ENCODE data around the gene TUBA4B. TPM values are rescaled to one million over a fixed set of nuclear protein-coding genes. Genes with fewer than 3 reads are reported as not detected.
"Not testable (repeated sequence)": the region's sequence is repeated elsewhere in the genome, so short reads cannot be mapped to it uniquely, and the experiment has no call there.

TUBA4B gene
- total RNA-seq, 1 donor from 2014 or later = not detected

DNA sequence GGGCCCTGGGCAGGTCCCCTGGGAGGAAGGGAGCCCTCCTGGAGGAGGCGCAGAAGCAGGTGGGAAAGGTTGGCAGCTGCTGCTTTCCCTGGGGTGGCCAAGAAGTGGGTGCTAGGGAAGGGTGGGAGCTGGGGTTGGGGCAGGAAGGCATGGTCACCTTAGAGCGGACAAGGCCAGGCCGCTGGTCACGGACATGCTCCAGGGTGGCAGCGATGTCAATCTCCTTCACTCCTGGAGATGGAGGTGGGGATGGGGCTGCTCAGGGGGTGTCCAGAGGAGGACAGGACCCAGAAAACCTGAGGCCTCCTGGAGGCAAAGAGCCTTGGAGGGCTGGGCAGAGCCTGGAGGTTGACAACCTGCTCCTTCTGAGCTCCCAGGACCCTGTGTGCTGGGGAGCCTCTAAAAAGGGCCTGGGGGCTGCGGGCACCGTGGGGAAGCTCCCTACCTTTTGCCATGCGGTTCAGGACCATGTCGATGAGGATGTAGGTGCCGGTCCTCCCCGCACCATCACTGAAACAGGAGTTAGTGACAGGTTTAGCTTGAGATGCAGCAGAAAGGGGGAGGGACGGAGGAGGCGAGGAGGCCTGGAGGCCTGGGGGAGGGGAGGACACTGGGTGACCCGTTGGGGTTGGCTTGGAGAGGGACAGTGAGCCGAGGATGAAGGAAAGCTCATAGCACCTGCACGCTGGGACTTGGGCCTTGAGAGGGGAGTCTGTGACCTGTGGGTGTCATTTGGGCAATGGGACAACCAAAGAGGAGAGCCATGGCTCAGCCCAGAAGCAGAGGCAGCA is 37.5 kb downstream of the TUBA4B start:
- no peak for DNase-seq (ENCODE audit: low read depth in 2 of 2)

DNA sequence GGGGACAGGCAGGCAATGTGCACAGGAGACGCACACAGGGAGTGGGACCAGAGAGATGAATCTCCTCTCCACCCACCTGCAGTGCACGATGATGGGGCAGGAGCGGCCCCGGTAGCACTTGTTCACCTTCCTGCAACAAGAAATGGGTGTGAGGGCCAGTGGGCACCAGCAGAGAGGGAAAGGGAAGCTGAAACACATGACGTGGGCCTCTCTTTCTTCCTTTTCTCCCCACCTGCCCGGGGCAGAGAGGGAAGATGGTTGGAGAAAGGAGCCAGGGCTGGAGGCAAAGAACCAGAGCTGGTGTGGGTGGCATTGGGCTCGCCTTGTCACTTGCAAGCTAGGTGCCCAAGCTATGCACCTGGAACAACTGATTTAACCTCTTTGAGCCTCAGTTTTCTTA is 38.4 kb downstream of the TUBA4B start:
- DNase-seq (ENCODE audit: low read depth in 2 of 2) = no peak

DNA sequence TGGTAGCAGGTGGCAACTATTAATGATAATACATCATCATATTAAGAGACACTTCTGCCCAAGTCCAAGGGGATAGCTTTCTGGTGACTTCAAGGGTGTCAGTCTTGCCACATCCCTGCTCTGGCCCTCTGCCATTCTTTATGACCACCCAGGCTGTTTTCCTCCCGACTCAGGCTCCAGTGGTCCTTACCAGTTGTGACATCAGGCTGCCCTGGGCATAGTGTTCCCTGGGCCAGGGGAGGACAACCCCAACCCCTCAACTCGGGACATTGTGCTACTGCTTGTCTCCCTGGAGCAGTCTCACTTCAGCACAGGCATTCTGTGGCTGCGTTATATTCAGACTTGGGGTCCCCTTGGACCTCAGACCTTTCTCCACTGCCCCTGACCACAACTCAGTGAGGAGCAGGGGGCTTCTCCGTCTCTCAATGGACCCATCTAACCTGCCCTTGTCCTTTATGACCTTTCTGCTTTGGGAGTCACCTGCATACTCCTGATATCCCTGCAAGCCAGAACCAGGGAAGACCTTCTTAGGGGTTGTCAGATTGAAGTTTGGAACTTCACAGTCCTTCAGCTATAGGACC is 39.0 kb downstream of the TUBA4B start:
- no peak for DNase-seq (ENCODE audit: low read depth in 2 of 2)

DNA sequence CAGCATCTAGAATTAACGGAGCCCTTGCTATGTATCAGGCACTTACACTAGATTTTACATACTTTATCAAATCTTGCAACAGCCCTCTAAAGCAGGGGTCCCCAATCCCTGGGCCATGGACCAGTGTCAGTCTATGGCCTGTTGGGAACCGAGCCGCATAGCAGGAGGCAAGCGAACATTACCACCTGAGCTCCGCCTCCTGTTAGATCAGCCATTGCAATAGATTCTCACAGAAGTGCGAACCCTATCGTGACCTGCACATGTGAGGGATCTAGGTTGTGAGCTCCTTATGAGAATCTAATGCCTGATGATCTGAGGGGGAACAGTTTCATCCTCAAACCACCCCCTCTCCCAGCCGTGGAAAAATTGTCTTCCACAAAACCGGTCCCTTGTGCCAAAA is 39.6 kb downstream of the TUBA4B start:
- DNase-seq (ENCODE audit: low read depth in 2 of 2) = no peak

DNA sequence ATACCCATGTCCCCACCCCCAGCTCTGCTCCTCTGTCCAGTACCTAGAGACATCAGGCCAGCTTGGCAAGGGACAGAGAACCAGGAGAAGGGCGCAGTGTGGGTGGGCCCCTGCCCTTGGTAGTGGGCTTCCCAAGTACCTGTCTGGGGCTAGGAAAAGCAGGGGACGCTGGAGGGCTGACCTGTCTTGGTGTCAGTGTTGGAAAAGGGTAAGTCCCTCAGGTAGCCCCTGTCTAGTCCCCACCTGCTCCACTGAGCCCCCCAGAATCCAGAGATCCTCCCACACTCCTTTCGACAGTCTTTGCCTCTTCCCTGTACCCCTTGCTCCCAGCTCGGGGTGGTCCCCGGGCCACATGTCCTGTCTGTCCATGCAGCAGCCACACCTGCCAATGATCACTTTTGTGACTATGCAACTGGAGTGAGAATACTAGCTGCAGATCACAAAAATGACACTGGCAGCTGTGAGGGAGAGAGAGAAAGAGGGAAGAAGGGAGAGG is 40.7 kb downstream of the TUBA4B start:
- no peak for DNase-seq (ENCODE audit: low read depth in 2 of 2)

DNA sequence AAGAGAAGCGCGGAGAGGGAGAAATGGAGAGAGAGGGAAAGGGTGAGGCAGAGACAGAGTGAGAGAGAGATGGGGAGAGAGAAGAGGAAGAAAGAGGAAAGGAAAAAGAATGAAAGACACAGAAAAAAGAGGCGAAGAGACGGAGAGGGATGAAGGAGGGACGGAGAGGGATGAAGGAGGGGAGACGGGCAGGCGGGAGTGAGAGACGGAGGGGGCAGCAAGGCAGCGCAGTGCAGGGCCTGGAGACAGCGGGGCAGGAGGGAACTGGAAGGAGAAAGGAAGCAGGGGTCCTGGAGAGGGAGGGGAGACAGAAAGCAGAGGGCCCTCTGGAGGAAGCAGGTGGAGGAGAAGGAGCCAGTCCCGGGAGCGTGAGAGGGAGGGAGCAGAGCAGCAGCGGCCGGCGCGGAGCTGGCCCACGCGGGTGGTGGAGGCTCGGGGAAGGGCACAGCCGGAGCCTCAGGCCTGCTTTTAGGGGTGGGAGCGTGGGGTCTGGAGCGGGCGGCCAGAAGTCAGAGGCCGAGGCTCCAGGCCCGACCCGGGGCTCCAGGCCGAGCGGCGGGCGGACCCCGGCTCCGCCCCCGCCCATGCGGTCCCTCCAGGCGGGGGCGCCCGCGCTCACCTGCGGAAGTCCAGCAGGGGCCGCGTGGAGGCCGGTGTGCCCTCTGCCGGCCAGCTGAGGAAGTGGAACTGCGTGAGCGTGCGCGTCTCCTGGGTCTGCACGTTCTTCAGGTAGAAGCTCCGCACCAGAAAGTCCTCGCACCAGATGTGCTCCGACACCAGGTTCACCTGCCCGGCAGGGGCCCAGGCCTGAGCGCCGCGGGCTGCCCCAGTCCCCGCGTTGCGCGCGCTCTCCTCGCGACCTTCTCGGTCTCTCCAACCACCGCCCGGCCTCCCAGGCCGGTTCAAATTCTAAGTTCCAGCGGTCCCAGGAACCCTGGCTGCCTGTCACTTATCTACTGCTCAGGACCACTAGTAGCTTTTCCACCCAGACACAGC is 41.6 kb downstream of the TUBA4B start:
- peak in 1 of 2 donors; percentile 82 for DNase-seq (ENCODE audit: low read depth in 2 of 2)

DNA sequence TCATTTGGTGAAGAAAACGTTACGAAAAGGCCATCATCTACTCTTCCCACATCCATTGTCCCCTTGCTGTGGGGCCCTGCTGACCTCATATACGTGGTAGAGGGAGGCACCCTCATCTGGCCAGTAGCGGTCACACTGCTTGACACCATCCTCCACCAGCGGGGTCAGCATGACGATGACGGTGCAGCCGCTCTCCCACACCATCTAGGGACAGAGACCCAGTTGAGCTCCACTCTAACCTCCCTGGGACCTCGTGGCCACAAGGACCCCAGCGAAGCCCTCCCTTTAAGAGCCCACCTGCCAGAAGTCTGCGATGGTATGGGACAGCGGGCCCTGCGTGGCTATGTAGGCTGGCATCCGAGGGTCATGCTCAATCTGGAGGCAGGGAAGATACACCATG is 43.1 kb downstream of the TUBA4B start:
- no peak for DNase-seq (ENCODE audit: low read depth in 2 of 2)

DNA sequence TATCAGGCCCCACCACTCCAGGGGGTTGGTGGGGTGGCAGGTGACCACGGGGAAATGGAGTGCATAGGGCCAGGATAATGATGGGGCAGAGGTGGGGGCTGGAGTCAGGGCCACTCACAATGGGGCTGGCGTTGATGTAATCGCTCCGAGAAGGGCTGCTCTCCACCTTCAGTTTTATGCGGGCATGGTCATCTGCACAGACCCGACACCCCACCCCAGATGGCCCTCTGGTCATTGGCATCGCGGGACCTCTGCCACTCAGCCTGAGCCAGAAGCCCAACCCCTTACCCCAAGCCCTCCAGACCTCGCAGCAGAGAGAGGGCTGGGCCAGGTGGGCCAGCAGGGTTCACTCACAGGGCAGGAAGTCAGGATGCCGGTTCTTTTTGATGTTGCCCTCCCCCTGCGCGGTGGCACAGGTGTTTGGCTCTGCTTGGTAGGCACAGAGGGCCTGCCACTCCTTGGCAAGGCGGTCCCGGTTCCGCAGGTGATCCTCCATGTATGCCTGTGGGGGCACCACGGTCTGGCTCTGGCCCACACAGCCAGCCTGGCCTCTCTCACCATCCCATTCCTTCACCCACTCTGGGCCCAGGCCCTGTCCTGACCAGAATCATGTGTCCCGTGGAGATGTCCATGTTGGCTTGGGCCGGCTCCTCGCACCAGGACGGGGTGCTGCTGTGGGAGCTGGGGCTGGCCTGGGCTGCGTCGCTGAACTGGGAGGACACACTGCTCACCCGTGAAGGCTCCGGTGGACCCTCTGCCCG is 43.8 kb downstream of the TUBA4B start:
- no peak for DNase-seq (ENCODE audit: low read depth in 2 of 2)

DNA sequence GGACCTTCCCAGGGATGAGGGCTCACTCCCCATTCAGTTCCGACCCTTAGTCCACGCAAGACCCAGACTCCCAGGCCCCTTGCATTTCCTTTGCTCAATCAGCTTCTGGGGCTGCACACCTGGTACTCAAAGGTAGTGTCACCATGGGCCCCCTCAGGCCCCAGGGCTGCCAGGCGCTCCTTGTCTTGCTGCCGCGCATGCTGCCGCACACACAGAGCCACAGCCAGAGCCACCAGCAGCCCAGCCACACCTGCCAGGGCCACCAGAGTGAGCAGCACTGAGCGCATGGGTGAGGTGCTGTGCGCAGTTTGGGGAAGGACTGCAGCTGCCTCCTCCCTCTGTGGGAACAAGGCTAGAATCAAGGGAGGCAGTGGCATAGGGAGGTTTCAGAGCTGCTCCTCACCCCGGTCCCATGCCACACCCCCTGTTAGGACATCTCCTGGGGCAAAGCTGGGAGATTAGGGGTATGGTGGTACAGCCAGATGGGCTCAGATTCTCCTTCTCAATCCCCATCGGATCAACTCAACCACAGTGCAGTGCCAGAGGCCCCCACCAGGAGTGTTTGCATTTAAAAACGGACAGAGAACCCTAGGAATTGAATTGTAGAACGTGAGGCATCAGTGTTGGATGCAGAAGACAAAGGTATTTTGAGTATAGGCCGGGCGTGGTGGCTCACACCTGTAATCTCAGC is 44.9 kb downstream of the TUBA4B start:
- no peak for DNase-seq (ENCODE audit: low read depth in 2 of 2)

DNA sequence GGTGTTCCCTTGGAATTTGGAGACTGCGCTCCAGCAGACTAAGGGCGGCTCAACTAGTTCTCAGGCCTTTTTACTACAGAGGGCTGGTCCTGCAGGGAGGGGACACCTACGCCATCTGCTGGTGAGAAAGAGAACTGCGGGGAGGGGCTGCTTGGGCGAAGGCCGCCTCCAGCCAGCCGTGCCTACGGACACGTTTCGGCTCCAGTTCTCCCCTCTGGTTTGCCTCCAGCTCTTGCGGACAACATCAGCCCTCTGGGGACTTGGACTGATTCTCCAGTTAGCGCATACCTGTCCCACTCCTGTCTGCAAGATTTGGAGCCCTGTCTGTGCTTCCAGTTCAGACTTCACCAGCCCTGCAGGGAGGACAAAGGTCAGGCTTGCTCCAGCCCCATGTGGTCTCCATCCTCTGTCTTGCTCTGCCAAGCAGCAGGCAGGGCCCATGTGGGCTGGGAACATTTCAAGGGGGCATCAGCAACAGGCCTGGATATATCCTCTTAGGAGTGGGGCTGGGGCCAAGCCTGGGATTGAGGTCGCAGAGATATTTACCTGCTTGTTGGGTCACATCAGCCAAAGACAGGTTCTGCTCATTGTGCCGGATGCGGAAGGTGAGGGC is 45.8 kb downstream of the TUBA4B start:
- peak in 1 of 2 donors; percentile 65 for DNase-seq (ENCODE audit: low read depth in 2 of 2)

DNA sequence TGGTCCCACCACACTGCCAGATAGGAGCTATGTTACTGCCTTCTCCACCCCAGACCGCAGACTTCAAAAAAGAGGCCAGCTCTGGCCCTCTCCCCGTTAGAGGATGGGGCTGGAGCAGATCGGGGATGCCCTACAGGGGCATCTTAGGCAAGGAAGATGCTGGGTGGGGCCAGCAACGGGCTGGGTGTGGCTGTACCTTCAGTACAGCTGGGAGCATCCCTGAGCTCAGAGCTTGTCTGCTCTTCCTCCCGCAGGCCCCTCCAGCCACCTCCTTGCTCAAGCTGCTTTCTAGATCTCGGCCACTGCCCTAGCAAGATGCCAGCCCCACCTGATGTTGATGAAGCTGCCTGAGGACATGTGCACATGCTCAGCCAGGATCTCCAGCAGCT is 46.3 kb downstream of the TUBA4B start:
- no peak for DNase-seq (ENCODE audit: low read depth in 2 of 2)

DNA sequence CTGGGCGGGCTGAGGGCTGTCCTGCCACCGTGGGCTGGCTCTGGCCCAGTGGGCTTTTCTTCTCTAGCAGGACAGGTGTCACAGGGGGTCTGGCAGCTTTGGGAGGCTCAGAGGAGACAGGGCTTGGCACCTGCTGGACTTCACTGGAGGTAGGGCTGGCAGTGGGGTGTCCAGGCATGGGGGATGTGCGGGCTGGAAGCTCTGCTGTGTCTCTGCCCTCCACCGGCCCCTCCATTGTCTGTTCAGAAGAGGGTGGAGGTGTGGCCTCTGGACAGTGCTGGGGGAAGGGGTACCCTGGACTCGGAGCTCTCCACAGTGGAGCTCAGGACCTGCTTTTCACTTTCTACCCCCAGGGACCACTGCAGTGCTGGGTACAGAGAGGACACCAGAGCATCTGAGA is 47.0 kb downstream of the TUBA4B start:
- no peak for DNase-seq (ENCODE audit: low read depth in 2 of 2)

DNA sequence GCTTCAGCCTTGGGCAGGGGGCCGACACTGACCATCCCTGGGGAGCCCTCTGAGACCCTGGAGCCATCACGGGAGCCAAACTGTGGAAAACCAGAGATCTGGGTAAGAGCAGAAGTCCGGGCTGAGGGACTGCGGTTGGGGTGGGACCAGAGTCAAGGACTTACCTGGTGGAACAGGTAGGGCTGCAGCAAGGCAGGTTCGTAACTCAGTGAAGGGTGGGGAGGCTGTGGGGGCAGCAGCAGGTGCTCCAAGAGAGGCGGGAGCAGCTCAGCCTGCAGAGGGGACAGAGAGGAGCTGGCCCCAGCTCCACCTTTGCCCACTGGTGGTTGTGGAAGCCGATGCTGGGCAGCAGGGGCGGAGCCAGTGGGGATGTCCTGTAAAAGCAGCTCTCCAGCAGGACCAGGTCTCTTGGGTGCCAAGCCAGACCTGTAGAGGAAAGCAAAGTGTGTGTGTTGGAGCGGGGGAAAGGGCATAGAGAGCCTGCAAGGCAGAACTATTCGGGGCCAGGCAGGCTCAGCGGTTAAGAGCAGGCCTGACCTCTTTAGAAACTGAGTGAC is 49.4 kb downstream of the TUBA4B start:
- DNase-seq (ENCODE audit: low read depth in 2 of 2) = no peak

DNA sequence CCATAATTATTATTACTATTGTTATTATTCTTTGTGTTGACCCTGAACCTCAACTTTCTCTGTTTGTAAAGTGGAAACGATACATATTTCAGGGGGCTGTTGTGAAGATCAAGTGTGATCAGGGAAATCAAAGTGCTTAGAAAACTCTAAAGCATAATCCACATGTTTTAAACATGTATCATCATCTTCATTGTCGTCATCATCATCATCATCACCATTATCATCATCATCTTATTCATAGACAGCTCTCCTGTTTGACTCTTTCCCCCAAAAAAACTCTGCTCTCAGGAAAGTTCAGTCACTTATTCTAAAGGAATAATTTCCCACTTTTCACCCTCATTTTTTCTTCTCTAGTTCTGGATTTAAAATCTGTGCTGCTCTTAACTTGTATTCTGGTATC is 51.2 kb downstream of the TUBA4B start:
- DNase-seq (ENCODE audit: low read depth in 2 of 2) = no peak

DNA sequence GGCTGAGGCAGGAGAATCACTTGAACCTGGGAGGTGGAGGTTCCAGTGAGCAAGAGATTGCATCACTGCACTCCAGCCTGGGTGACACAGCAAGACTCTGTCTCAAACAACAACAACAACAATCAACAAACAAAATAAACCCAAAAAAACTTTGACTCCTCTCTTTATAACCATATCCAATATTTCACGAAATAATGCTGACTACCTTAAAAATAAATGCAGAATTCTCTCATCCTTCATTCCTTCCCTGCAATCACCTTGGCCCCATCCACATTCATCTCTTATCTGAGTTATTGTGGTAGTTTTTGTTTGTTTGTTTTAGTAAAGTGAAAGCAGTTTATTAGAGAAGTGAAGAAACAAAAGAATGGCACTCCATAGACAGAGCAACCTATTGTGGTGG is 53.0 kb downstream of the TUBA4B start:
- DNase-seq (ENCODE audit: low read depth in 2 of 2) = no peak

DNA sequence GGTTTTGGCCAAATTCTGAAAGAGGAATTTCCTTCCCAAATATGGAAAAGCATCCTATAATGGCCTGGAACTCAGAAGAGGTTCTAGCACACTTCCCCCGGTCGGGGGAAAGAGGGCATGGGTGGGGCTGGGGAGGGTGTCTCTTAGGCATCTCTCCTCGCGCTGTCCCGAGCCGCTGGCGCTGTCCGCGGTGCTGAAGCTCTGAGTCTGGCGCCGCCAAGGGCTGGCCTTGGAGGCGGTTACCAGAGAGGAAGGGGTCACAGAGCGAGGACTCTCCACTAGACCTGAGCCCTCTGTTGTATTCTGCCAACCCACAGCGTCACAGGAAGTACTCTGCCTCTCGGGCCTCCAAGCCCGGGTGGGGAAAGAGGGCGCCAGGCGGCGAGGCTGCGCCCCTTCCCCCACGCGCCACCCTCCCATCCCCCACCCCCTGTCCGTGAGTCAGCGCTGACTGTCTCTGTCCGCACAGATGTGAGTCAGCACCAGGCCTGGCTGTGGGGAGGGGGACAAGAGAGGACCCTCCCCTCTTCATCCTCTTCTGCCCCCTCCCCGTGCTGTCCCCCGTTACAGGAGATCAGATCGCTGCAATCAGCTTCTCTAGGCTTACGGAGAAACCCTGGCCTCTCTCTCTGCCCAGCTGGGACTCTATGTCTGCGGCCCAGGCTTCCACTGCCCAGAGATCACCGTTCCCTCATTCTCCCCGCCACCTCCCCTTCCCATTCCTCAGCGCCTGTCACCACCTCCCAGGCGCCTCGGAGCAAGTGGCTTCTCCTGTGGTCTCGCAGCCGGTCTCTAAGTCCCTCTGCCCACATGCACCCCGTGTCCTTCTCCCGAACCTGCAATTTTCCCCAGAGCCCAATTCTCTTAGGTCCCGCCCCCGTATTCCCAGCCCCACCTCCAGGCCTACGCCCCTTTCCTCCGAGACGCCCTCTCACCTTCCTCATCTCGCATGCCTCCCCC is 55.4 kb downstream of the TUBA4B start:
- peak; percentile 10 to 50 for DNase-seq (ENCODE audit: low read depth in 2 of 2)

DNA sequence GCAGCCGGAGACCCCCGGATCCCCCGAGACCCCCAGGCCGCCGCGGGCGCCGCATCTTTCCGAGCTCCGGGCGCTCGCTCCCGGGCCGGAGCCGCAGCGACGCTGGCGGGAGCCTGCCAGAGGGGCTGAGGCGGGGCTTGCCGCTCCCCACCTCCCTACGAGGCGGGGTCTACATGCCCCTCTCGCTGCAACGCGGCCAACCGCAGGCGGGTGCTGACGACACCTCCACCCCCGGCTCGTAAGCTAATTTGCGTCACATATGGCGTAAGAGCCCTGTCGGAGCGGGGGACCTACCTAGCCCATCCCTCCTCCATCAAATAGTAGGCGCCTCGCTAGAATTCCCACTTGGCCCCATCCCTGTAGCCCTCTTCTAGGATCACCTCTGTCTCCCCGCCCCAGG is 56.2 kb downstream of the TUBA4B start, which contains the start of gene PTPRN:
TSS of gene PTPRN (minus strand) at position 124 of the 400 bp plus-strand sequence. CDS start at position 55, 69 bp downstream.
- no peak for DNase-seq (ENCODE audit: low read depth in 2 of 2)

DNA sequence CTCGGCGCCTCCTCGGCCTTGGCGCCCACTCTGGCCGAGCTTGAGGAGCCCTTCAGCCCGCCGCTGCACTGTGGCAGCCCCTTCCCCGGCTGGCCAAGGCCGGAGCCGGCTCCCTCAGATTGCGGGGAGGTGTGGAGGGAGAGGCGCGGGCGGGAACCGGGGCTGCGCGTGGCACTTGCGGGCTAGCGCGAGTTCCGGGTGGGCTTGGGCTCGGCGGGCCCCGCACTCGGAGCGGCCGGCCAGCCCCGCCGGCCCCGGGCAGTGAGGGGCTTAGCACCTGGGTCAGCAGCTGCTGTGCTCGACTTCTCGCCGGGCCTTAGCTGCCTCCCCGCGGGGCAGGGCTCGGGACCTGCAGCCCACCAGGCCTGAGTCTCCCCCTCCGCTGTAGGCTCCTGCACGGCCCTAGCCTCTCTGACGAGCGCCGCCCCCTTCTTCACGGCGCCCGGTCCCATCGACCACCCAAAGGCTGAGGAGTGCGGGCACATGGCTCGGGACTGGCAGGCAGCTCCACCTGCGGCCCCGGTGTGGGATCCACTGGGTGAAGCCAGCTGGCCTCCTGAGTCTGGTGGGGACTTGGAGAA is 59.7 kb downstream of the TUBA4B start:
- DNase-seq (ENCODE audit: low read depth in 2 of 2) = not testable (repeated sequence)
